Upper lobe of right lung (tissue), 1 donor: ENCODE measurements around the gene MEGF11. TPM values are rescaled to one million over a fixed set of nuclear protein-coding genes. Genes with fewer than 3 reads are reported as not detected.

Experiments used
- ATAC-seq: fragments of 200-7000 bp; cut with Tn5 transposase; one replicate; pipeline ENCODE4 v1.9.1; 2020; ENCODE audit warnings: mild to moderate bottlenecking, moderate library complexity
- DNase-seq: peaks from one replicate; pipeline ENCODE4 v3.0.0-alpha.2; 2020
- H3K27ac ChIP-seq: fragments of 200-600 bp; one replicate; pipeline ENCODE4 v1.8.0; 2022
- H3K27me3 ChIP-seq: fragments of 200-600 bp; one replicate; pipeline ENCODE4 v1.8.0; 2022; ENCODE audit warnings: mild to moderate bottlenecking
- H3K36me3 ChIP-seq: fragments of 200-600 bp; one replicate; pipeline ENCODE4 v1.8.0; 2022
- H3K4me1 ChIP-seq: fragments of 200-600 bp; one replicate; pipeline ENCODE4 v1.8.0; 2022
- H3K4me3 ChIP-seq: fragments of 200-600 bp; one replicate; pipeline ENCODE4 v1.8.0; 2022; ENCODE audit warnings: mild to moderate bottlenecking
- H3K9me3 ChIP-seq: fragments of 200-600 bp; one replicate; pipeline ENCODE4 v1.8.0; 2022
- intact Hi-C: fragments of 100-400 bp; cut with DNase I; formaldehyde crosslinking; loops from one replicate; pipeline ENCODE4 v1.11.0; 2022
- total RNA-seq: library from RNA; stranded (reverse); fragmentation: NEBNext Ultra II Directional; extraction: Animal tissue kit (Norgen Biotek cat#: 25700); gene quantifications from one replicate; pipeline ENCODE4 v1.2.1, GENCODE V29; 2021
- TF ChIP-seq, protein P1 (sequence below): fragments of 200-600 bp; IDR thresholded peaks from one replicate; pipeline ENCODE4 v1.8.0; 2022; ENCODE audit warnings: antibody characterized with exemption
- donor health status: DM: no; HTN: yes; CAD: no; lungs with severe emphysema.

MEGF11 gene
- total RNA-seq, 1 donor from 2014 or later: 3.0 TPM

DNA sequence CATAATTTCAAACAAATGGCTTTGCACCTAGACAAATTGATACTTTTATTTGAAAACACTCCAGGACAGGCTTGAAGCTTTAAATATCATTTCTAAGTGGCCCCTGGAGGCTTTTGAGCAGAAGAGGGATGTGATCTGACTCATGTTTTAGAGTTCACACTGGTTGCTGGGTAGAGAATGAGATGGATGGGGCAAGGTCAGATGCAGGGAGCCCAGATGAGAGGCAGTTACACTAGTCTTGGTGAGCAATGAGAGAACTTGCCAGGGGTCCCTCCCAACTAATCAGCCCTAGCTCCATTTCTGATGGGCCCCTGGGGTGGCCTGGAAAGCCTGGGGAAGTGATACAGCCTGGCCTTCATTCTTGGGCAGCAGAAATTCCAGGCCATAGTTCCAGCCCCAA is 190.4 kb downstream of the MEGF11 start:
- DNase-seq: no peak
- ATAC-seq: no peak

DNA sequence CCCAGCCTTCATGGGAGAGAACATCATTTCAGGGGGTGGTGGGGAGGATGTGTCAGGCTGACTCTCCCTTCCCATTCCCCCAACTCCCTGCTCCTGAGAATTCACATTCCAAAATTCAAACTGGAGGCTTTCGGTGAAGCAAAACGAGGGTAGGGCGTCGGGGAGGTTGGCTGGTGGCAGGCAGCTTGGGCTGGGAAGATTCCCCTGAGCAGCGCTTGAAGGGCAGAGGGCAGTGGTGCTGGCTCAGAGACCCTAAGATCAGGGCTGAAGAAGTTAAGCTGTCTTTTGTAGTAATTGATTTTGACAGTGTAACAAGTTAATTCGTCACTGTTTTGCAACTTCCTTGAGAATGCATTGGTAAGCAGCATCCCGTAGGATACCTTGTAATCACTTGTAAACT is 196.5 kb downstream of the MEGF11 start:
- no peaks in the 10 kb centered on the region for H3K4me1 ChIP-seq
- ATAC-seq (no peak), DNase-seq (no peak)
- no peak overlapping the region for H3K27ac ChIP-seq
- no peak overlapping the region for H3K4me3 ChIP-seq
- TF ChIP-seq, protein P1, sequence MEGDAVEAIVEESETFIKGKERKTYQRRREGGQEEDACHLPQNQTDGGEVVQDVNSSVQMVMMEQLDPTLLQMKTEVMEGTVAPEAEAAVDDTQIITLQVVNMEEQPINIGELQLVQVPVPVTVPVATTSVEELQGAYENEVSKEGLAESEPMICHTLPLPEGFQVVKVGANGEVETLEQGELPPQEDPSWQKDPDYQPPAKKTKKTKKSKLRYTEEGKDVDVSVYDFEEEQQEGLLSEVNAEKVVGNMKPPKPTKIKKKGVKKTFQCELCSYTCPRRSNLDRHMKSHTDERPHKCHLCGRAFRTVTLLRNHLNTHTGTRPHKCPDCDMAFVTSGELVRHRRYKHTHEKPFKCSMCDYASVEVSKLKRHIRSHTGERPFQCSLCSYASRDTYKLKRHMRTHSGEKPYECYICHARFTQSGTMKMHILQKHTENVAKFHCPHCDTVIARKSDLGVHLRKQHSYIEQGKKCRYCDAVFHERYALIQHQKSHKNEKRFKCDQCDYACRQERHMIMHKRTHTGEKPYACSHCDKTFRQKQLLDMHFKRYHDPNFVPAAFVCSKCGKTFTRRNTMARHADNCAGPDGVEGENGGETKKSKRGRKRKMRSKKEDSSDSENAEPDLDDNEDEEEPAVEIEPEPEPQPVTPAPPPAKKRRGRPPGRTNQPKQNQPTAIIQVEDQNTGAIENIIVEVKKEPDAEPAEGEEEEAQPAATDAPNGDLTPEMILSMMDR: no peak
- H3K9me3 ChIP-seq: no peaks in the 10 kb centered on the region
- no peaks in the 10 kb centered on the region for H3K27me3 ChIP-seq
- no peaks in the 10 kb centered on the region for H3K36me3 ChIP-seq
- intact Hi-C loops: no loop called here

More for the DNA sequence above, 190.4 kb downstream of the MEGF11 start:
- H3K27ac ChIP-seq: no peak overlapping the region
- H3K27me3 ChIP-seq: no peaks in the 10 kb centered on the region
- TF ChIP-seq, protein P1: no peak
- intact Hi-C loops: no loop called here
- H3K9me3 ChIP-seq: no peaks in the 10 kb centered on the region
- no peaks in the 10 kb centered on the region for H3K36me3 ChIP-seq
- H3K4me3 ChIP-seq: no peak overlapping the region
- H3K4me1 ChIP-seq: no peaks in the 10 kb centered on the region

DNA sequence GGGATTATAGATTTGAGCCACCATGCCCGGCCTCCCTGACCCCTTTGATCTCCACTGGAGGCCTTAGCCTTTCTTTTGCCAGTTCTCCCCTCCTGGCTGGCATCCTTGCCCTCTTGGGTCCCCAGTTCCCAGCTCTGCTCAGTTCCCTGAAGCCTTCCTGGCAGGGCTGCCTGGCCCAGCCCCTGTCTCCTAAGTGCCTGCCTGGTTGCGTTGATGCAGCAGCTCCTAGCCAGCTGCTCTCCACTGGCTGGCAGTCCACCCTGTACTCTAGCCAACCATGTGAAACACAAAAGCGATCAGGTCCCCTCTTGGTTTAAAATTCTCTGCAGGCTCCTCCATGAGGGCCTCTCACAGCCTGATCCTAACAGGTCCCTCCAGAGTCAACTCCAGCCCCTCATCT is 199.6 kb downstream of the MEGF11 start:
- no peak overlapping the region for H3K27ac ChIP-seq
- H3K4me1 ChIP-seq: no peaks in the 10 kb centered on the region
- H3K27me3 ChIP-seq: no peaks in the 10 kb centered on the region
- H3K36me3 ChIP-seq: no peaks in the 10 kb centered on the region
- no peak overlapping the region for H3K4me3 ChIP-seq
- H3K9me3 ChIP-seq: no peaks in the 10 kb centered on the region
- intact Hi-C loops: no loop called here
- TF ChIP-seq, protein P1: no peak
- no peak for DNase-seq
- ATAC-seq: no peak

DNA sequence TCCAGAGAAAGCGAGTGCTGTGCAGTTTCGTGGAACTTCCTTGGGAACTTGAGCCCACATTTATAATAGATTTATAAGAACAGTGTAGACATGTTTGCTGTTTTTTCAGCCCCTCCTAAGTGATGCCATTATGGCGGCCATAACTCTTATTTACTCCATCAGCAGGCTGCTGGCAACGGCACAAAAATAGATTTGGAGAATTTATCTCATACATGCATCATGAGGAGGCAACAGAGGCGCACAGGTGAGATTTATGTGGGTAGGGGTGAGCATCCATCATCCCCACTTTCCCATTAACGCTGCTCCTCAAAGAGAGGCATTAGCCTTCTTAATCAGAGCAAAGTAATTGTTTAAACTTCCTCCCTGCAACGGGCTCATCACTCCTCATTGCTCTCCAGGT is 201.7 kb downstream of the MEGF11 start:
- no peak overlapping the region for H3K27ac ChIP-seq
- no peak overlapping the region for H3K4me3 ChIP-seq
- H3K9me3 ChIP-seq: no peaks in the 10 kb centered on the region
- H3K27me3 ChIP-seq: no peaks in the 10 kb centered on the region
- ATAC-seq (no peak), DNase-seq (no peak)
- TF ChIP-seq, protein P1: no peak
- no peaks in the 10 kb centered on the region for H3K36me3 ChIP-seq
- H3K4me1 ChIP-seq: no peaks in the 10 kb centered on the region
- intact Hi-C loops: no loop called here

DNA sequence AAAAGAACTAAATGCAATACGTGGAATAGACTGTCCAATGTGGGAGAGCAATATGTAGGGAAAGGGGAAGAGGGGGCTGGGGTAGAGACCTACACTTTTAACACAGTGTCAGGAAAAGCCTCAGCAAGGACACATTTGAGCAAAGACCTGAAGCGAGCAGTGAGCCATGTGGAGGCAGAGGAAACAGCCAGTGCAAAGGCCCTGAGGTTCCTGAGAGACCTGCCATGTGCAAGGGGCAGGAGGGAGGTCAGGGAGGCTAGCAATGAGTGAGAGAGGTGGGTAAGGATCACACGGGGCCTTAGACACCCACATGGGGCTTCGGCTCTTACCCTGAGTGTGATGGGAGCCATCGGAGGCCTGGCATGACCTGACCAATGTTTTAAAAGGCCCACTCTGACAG is 203.3 kb downstream of the MEGF11 start:
- no peaks in the 10 kb centered on the region for H3K4me1 ChIP-seq
- no peaks in the 10 kb centered on the region for H3K9me3 ChIP-seq
- no peak for DNase-seq
- intact Hi-C loops: no loop called here
- TF ChIP-seq, protein P1: no peak
- no peaks in the 10 kb centered on the region for H3K27me3 ChIP-seq
- no peak overlapping the region for H3K4me3 ChIP-seq
- H3K27ac ChIP-seq: no peak overlapping the region
- ATAC-seq: no peak
- no peaks in the 10 kb centered on the region for H3K36me3 ChIP-seq

DNA sequence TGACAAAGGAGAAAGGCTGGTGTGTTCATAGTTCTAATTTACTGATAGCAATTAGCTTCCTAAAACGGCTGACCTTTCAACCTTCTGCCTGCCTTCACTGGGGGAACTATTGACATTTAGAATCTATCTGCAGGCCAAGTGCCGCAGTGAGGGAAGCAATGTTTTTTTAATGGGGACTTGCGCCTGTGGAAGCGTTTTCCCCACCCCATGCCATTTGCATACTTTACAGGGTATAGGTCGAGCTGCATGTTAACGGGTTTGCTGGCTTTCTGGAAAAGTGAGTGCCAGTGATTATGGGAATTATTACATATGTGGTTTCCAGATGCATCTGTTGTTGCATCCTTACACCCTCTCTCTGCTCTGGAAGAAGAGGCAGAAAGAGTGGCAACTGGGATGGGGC is 204.2 kb downstream of the MEGF11 start:
- ATAC-seq: no peak
- H3K9me3 ChIP-seq: no peaks in the 10 kb centered on the region
- no peaks in the 10 kb centered on the region for H3K4me1 ChIP-seq
- intact Hi-C loops: no loop called here
- no peak for DNase-seq
- no peaks in the 10 kb centered on the region for H3K27me3 ChIP-seq
- no peak overlapping the region for H3K4me3 ChIP-seq
- TF ChIP-seq, protein P1: no peak
- no peaks in the 10 kb centered on the region for H3K36me3 ChIP-seq
- no peak overlapping the region for H3K27ac ChIP-seq
